ENCODE measurements around the gene ABHD17A.

Gene ABHD17A

GRCh38 chr19:1839658-1840540, 45.4 kb downstream of the ABHD17A start:
- DNase-seq (ENCODE audit: low read depth): no peak

GRCh38 chr19:1837625-1838105, 47.6 kb downstream of the ABHD17A start:
- peak; percentile 35 for DNase-seq (ENCODE audit: low read depth)

- no peak for DNase-seq (ENCODE audit: low read depth)
Observed at GRCh38 chr19:1837222-1837565, 48.1 kb downstream of the ABHD17A start.

GRCh38 chr19:1836458-1837221, 48.7 kb downstream of the ABHD17A start:
- no peak for DNase-seq (ENCODE audit: low read depth)

GRCh38 chr19:1833540-1833939, 51.8 kb downstream of the ABHD17A start:
- no peak for DNase-seq (ENCODE audit: low read depth)

- DNase-seq (ENCODE audit: low read depth): no peak
Observed at GRCh38 chr19:1832046-1832663, 53.1 kb downstream of the ABHD17A start.

GRCh38 chr19:1830978-1831377, 54.3 kb downstream of the ABHD17A start:
- no peak for DNase-seq (ENCODE audit: low read depth)

- no peak for DNase-seq (ENCODE audit: low read depth)
Observed at GRCh38 chr19:1830568-1830967, 54.7 kb downstream of the ABHD17A start.

- DNase-seq (ENCODE audit: low read depth): no peak
Observed at GRCh38 chr19:1829958-1830357, 55.3 kb downstream of the ABHD17A start.

GRCh38 chr19:1828279-1829238, 56.7 kb downstream of the ABHD17A start:
- DNase-seq (ENCODE audit: low read depth): no peak

GRCh38 chr19:1827566-1828278, 57.6 kb downstream of the ABHD17A start:
- DNase-seq (ENCODE audit: low read depth): no peak
